Skeletal muscle cell (primary cell): ENCODE data around the gene MCHR2.

Source experiments
- DNase-seq: peaks from one replicate; pipeline ENCODE4 v3.0.0-alpha.2; 2010; ENCODE audit warnings: low read depth
- H3K4me3 ChIP-seq: 2 replicates; pipeline ENCODE4 v1.5.1; 2011; ENCODE audit warnings: low read depth, mild to moderate bottlenecking, control low read depth, low read length, moderate library complexity

The MCHR2 gene

GRCh38 chr6:99933129-99933528 is 60.9 kb downstream of the MCHR2 start:
- peak; percentile 28 for DNase-seq
- no peak overlapping the region for H3K4me3 ChIP-seq

GRCh38 chr6:99912657-99913056 is 81.4 kb downstream of the MCHR2 start:
- H3K4me3 ChIP-seq: no peak overlapping the region
- DNase-seq: no peak

- H3K4me3 ChIP-seq: no peak overlapping the region
- DNase-seq: peak; percentile 4
Observed at GRCh38 chr6:99905209-99906106, 88.6 kb downstream of the MCHR2 start.

GRCh38 chr6:99901596-99902384 is 92.2 kb downstream of the MCHR2 start:
- H3K4me3 ChIP-seq: no peak overlapping the region
- DNase-seq: no peak

- H3K4me3 ChIP-seq: no peak overlapping the region
- DNase-seq: no peak
Observed at GRCh38 chr6:99894815-99895214, 99.2 kb downstream of the MCHR2 start.

GRCh38 chr6:99887066-99887465 is 107.0 kb downstream of the MCHR2 start:
- DNase-seq: no peak
- no peak overlapping the region for H3K4me3 ChIP-seq

GRCh38 chr6:99885051-99885450 is 109.0 kb downstream of the MCHR2 start:
- H3K4me3 ChIP-seq: no peak overlapping the region
- no peak for DNase-seq

- no peak for DNase-seq
- no peak overlapping the region for H3K4me3 ChIP-seq
Observed at GRCh38 chr6:99882128-99882702, 111.8 kb downstream of the MCHR2 start.

GRCh38 chr6:99879431-99879830 is 114.6 kb downstream of the MCHR2 start:
- DNase-seq: peak; percentile 4
- no peak overlapping the region for H3K4me3 ChIP-seq

- no peak for DNase-seq
- no peak overlapping the region for H3K4me3 ChIP-seq
Observed at GRCh38 chr6:99875068-99875467, 119.0 kb downstream of the MCHR2 start.

- DNase-seq: no peak
- H3K4me3 ChIP-seq: no peak overlapping the region
Observed at GRCh38 chr6:99873084-99873483, 120.9 kb downstream of the MCHR2 start.

- H3K4me3 ChIP-seq: no peak overlapping the region
- no peak for DNase-seq
Observed at GRCh38 chr6:99871641-99872040, 122.4 kb downstream of the MCHR2 start.
